SK-N-SH (cell line): ENCODE data around the gene CASP7. TPM values are rescaled to one million over a fixed set of nuclear protein-coding genes. Genes with fewer than 3 reads are reported as not detected.

ENCODE experiments used
- CTCF ChIA-PET: fragments of 300-600, 350-600 bp; formaldehyde crosslinking; extraction: SDS; loops from one replicate; lab custom pipeline; 2021; lab: Yijun Ruan, JAX
- POLR2A ChIA-PET: fragments of 350-600 bp; sonication (Branson Sonifier 250); formaldehyde crosslinking; extraction: SDS; loops from one replicate; lab custom pipeline; 2020; ENCODE audit warnings: antibody characterized with exemption, inconsistent platforms; lab: Yijun Ruan, JAX
- DNase-seq: peaks from one replicate; pipeline ENCODE4 v3.0.0; 2012
- H2AFZ ChIP-seq: fragments of 200-600 bp; sonication (generic); 2 replicates; pipeline ENCODE4 v1.8.1; 2016; ENCODE audit warnings: antibody characterized with exemption, mild to moderate bottlenecking, low read depth
- H3F3A ChIP-seq: fragments of 200-600 bp; sonication (generic); replicated peaks from 2 replicates; pipeline ENCODE3; 2016; ENCODE audit warnings: antibody characterized with exemption, mild to moderate bottlenecking; ENCODE audit not compliant: insufficient read depth
- H3K27ac ChIP-seq, 2 experiments: fragments of 200-500 bp in 1 of 2; fragments of 200-600 bp in 1 of 2; sonication (Bioruptor generic) in 1 of 2; sonication (generic), shearing (Covaris generic) in 1 of 2; 2 replicates each; pipeline versions ENCODE4 v1.5.1 to v1.6.1; 2014 to 2016; ENCODE audit warnings: low read depth in 2 of 2, inconsistent platforms in 1 of 2, low read length in 1 of 2, mild to moderate bottlenecking in 1 of 2, mixed read lengths in 1 of 2
- H3K27me3 ChIP-seq: fragments of 200-600 bp; sonication (generic), shearing (Covaris generic); 2 replicates; pipeline ENCODE4 v1.6.1; 2016; ENCODE audit warnings: mixed run types; ENCODE audit not compliant: insufficient read depth
- H3K36me3 ChIP-seq, 2 experiments: fragments of 200-500 bp in 1 of 2; fragments of 200-600 bp in 1 of 2; sonication (Bioruptor generic) in 1 of 2; sonication (generic) in 1 of 2; replicated peaks in 1 of 2; 2 replicates each; pipeline versions ENCODE3 to v1.5.1; 2014 to 2016; ENCODE audit warnings: low read length in 1 of 2, mild to moderate bottlenecking in 1 of 2; ENCODE audit not compliant: insufficient read depth in 2 of 2, control insufficient read depth in 1 of 2
- H3K4me1 ChIP-seq, 2 experiments: fragments of 200-500 bp in 1 of 2; fragments of 200-600 bp in 1 of 2; sonication (Bioruptor generic) in 1 of 2; sonication (generic), shearing (Covaris generic) in 1 of 2; 2 replicates each; pipeline versions ENCODE4 v1.5.1 to v1.6.1; 2014 to 2016; ENCODE audit warnings: low read depth in 1 of 2, low read length in 1 of 2, mixed run types in 1 of 2; ENCODE audit not compliant: insufficient read depth in 2 of 2, control insufficient read depth in 1 of 2
- H3K4me2 ChIP-seq: fragments of 200-600 bp; sonication (generic), shearing (Covaris generic); 2 replicates; pipeline ENCODE4 v1.6.1; 2017; ENCODE audit warnings: mixed run types
- H3K4me3 ChIP-seq, 2 experiments: fragments of 200-500 bp in 1 of 2; fragments of 200-600 bp in 1 of 2; sonication (Bioruptor generic) in 1 of 2; sonication (generic), shearing (Covaris generic) in 1 of 2; 2 replicates each; pipeline versions ENCODE4 v1.5.1 to v1.8.1; 2014 to 2016; ENCODE audit warnings: low read depth in 2 of 2, inconsistent platforms in 1 of 2, low read length in 1 of 2, mild to moderate bottlenecking in 1 of 2, mixed read lengths in 1 of 2, moderate library complexity in 1 of 2
- H3K79me2 ChIP-seq: fragments of 200-600 bp; sonication (generic); 2 replicates; pipeline ENCODE4 v1.8.1; 2017; ENCODE audit warnings: mild to moderate bottlenecking; ENCODE audit not compliant: insufficient read depth
- H3K9ac ChIP-seq: fragments of 200-600 bp; sonication (generic); 2 replicates; pipeline ENCODE4 v1.6.1; 2017; ENCODE audit warnings: mixed run types
- H3K9me2 ChIP-seq: fragments of 200-600 bp; sonication (generic); 2 replicates; pipeline ENCODE4 v1.6.1; 2017; ENCODE audit warnings: mixed run types
- H3K9me3 ChIP-seq: fragments of 200-600 bp; sonication (generic); 2 replicates; pipeline ENCODE4 v1.6.1; 2017; ENCODE audit warnings: mixed run types, mild to moderate bottlenecking, moderate library complexity
- H4K20me1 ChIP-seq: fragments of 200-600 bp; sonication (generic); 2 replicates; pipeline ENCODE4 v1.6.1; 2017; ENCODE audit warnings: mild to moderate bottlenecking, mixed run types; ENCODE audit not compliant: insufficient read depth
- ELF1 ChIP-seq: IDR thresholded peaks from 2 replicates; pipeline ENCODE4 v1.4.0; 2012
- EP300 ChIP-seq, 2 experiments: IDR thresholded peaks; 2 replicates each; pipeline versions ENCODE4 v1.4.0 to v1.6.1; 2012; ENCODE audit warnings: borderline replicate concordance in 1 of 2, low read depth in 1 of 2, low read length in 1 of 2
- EZH2phosphoT487 ChIP-seq: fragments of 200-600 bp; sonication (generic); IDR thresholded peaks from 2 replicates; pipeline ENCODE4 v1.6.1; 2017; ENCODE audit warnings: low read depth, mixed run types, mild to moderate bottlenecking, antibody characterized with exemption, moderate library complexity, borderline replicate concordance
- FOSL2 ChIP-seq: IDR thresholded peaks from 2 replicates; pipeline ENCODE4 v1.4.0; 2012; ENCODE audit warnings: low read depth, mild to moderate bottlenecking, moderate library complexity, borderline replicate concordance
- FOXJ3 ChIP-seq: sonication (generic); formaldehyde crosslinking; IDR thresholded peaks from 2 replicates; pipeline ENCODE4 v1.5.1; 2020; ENCODE audit warnings: mild to moderate bottlenecking, missing genetic modification reagents
- FOXM1 ChIP-seq: IDR thresholded peaks from 2 replicates; pipeline ENCODE4 v1.4.0; 2012; ENCODE audit warnings: low read depth, mild to moderate bottlenecking
- GABPA ChIP-seq: IDR thresholded peaks from 2 replicates; pipeline ENCODE4 v1.4.0; 2012; ENCODE audit warnings: low read depth, mild to moderate bottlenecking
- GATA2 ChIP-seq: sonication (generic); formaldehyde crosslinking; IDR thresholded peaks from 2 replicates; pipeline ENCODE4 v1.5.0; 2020; ENCODE audit warnings: mild to moderate bottlenecking, missing genetic modification reagents
- JUND ChIP-seq: IDR thresholded peaks from 2 replicates; pipeline ENCODE4 v1.4.0; 2012
- NRF1 ChIP-seq: IDR thresholded peaks from 2 replicates; pipeline ENCODE4 v1.6.1; 2012; ENCODE audit warnings: low read depth, mild to moderate bottlenecking, low read length
- POLR2AphosphoS5 ChIP-seq: IDR thresholded peaks from 2 replicates; pipeline ENCODE4 v1.6.1; 2012; ENCODE audit warnings: low read depth, low read length
- RFX5 ChIP-seq: IDR thresholded peaks from 2 replicates; pipeline ENCODE4 v1.6.1; 2012; ENCODE audit warnings: mild to moderate bottlenecking, improper control_type of control experiment, low read length
- RXRA ChIP-seq: IDR thresholded peaks from 2 replicates; pipeline ENCODE4 v1.4.0; 2012; ENCODE audit warnings: low read depth, mild to moderate bottlenecking, borderline replicate concordance
- SMC3 ChIP-seq: IDR thresholded peaks from 2 replicates; pipeline ENCODE4 v1.6.1; 2012; ENCODE audit warnings: low read depth, low read length, improper control_type of control experiment
- TCF12 ChIP-seq: IDR thresholded peaks from 2 replicates; pipeline ENCODE4 v1.4.0; 2012
- YY1 ChIP-seq: IDR thresholded peaks from 2 replicates; pipeline ENCODE4 v1.4.0; 2012; ENCODE audit warnings: low read depth, mild to moderate bottlenecking
- WGBS: methylation state at CpG from one replicate; pipeline ENCODE4 v1.1.6; 2017; ENCODE audit warnings: low lambda C conversion rate; 5-methylcytosine and 5-hydroxymethylcytosine counted together
- polyA plus RNA-seq, 3 experiments: library from polyadenylated mRNA; depleted of rRNA; stranded (reverse); fragments of >200 nt; gene quantifications; 2 replicates each; pipeline ENCODE4 v1.2.3, GENCODE V29; 2012
- TF ChIP-seq, protein P1 (sequence below): IDR thresholded peaks from 2 replicates; pipeline ENCODE4 v1.4.0; 2012; ENCODE audit warnings: low read depth, borderline replicate concordance
- TF ChIP-seq, protein P2 (sequence below): fragments of 150-350 bp; IDR thresholded peaks from 2 replicates; pipeline ENCODE4 v1.6.1; 2017; ENCODE audit warnings: antibody characterized with exemption, low read length, low read depth, borderline replicate concordance
- TF ChIP-seq, protein P3 (sequence below): IDR thresholded peaks from 2 replicates; pipeline ENCODE4 v1.6.1; 2012; ENCODE audit warnings: mild to moderate bottlenecking, low read depth, low read length, moderate library complexity
- TF ChIP-seq, protein P4 (sequence below): IDR thresholded peaks from 2 replicates; pipeline ENCODE4 v1.4.0; 2012; ENCODE audit warnings: low read depth

CASP7 gene
- polyA plus RNA-seq, 1 of the 3 experiments (the other 2 are of a cell fraction) = 15.1 TPM

DNA sequence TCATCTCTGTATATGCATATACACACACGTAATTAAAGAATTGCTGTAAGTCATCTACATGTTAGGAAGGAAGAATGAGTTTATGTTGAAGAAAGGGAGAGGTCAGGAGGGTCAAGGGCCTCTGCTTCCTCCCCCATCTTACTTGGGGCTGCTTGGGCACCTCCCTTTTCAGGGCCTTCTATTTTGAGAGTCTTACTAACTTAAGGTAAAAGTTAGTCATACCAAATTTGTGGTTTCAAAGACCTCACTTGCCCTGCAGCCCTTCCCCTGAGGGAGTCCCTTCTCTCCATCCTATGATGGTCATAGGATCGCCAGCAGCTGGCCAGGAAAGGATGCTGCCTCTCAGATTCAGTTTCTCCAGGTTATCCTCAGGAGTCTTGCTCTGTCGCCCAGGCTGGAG, 74.4 kb downstream of the CASP7 start:
- no peak overlapping the region for H2AFZ ChIP-seq
- no peak overlapping the region for H3K9ac ChIP-seq
- POLR2A ChIA-PET = no interaction called here
- H3F3A ChIP-seq = no peaks in the 10 kb centered on the region
- no peaks in the 10 kb centered on the region for H3K36me3 ChIP-seq
- H3K27ac ChIP-seq = no peak overlapping the region
- H3K27me3 ChIP-seq = no peaks in the 10 kb centered on the region
- CTCF ChIA-PET = interaction anchor here (1.0 kb wide), 1 partner anchor 14 kb away, joined by 3 read pairs; no protein-coding TSS in a partner anchor
- no peaks in the 10 kb centered on the region for H4K20me1 ChIP-seq
- no peaks in the 10 kb centered on the region for H3K9me2 ChIP-seq
- DNase-seq = no peak
- TF ChIP-seq YY1 = no peak
- TF ChIP-seq, protein P1, sequence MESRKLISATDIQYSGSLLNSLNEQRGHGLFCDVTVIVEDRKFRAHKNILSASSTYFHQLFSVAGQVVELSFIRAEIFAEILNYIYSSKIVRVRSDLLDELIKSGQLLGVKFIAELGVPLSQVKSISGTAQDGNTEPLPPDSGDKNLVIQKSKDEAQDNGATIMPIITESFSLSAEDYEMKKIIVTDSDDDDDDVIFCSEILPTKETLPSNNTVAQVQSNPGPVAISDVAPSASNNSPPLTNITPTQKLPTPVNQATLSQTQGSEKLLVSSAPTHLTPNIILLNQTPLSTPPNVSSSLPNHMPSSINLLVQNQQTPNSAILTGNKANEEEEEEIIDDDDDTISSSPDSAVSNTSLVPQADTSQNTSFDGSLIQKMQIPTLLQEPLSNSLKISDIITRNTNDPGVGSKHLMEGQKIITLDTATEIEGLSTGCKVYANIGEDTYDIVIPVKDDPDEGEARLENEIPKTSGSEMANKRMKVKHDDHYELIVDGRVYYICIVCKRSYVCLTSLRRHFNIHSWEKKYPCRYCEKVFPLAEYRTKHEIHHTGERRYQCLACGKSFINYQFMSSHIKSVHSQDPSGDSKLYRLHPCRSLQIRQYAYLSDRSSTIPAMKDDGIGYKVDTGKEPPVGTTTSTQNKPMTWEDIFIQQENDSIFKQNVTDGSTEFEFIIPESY = no peak
- no peak for TF ChIP-seq RFX5
- TF ChIP-seq GABPA = no peak
- TF ChIP-seq NRF1 = no peak
- no peak for TF ChIP-seq POLR2AphosphoS5
- TF ChIP-seq EZH2phosphoT487 = no peak
- no peak for TF ChIP-seq FOXJ3 (CRISPR knock-in tag)
- TF ChIP-seq, protein P2, sequence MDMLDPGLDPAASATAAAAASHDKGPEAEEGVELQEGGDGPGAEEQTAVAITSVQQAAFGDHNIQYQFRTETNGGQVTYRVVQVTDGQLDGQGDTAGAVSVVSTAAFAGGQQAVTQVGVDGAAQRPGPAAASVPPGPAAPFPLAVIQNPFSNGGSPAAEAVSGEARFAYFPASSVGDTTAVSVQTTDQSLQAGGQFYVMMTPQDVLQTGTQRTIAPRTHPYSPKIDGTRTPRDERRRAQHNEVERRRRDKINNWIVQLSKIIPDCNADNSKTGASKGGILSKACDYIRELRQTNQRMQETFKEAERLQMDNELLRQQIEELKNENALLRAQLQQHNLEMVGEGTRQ = no peak
- no peak for TF ChIP-seq SMC3
- no peak for TF ChIP-seq RXRA
- TF ChIP-seq, protein P3, sequence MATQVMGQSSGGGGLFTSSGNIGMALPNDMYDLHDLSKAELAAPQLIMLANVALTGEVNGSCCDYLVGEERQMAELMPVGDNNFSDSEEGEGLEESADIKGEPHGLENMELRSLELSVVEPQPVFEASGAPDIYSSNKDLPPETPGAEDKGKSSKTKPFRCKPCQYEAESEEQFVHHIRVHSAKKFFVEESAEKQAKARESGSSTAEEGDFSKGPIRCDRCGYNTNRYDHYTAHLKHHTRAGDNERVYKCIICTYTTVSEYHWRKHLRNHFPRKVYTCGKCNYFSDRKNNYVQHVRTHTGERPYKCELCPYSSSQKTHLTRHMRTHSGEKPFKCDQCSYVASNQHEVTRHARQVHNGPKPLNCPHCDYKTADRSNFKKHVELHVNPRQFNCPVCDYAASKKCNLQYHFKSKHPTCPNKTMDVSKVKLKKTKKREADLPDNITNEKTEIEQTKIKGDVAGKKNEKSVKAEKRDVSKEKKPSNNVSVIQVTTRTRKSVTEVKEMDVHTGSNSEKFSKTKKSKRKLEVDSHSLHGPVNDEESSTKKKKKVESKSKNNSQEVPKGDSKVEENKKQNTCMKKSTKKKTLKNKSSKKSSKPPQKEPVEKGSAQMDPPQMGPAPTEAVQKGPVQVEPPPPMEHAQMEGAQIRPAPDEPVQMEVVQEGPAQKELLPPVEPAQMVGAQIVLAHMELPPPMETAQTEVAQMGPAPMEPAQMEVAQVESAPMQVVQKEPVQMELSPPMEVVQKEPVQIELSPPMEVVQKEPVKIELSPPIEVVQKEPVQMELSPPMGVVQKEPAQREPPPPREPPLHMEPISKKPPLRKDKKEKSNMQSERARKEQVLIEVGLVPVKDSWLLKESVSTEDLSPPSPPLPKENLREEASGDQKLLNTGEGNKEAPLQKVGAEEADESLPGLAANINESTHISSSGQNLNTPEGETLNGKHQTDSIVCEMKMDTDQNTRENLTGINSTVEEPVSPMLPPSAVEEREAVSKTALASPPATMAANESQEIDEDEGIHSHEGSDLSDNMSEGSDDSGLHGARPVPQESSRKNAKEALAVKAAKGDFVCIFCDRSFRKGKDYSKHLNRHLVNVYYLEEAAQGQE = no peak
- no peak for TF ChIP-seq JUND
- no peak for TF ChIP-seq ELF1
- TF ChIP-seq TCF12 = no peak
- TF ChIP-seq GATA2 (CRISPR knock-in tag) = no peak
- no peak for TF ChIP-seq FOSL2
- TF ChIP-seq EP300 (IDR thresholded peaks at IDR 0.05; ENCODE audit: borderline replicate concordance in 1 of 2, low read depth in 1 of 2, low read length in 1 of 2) = no peak
- TF ChIP-seq, protein P4, sequence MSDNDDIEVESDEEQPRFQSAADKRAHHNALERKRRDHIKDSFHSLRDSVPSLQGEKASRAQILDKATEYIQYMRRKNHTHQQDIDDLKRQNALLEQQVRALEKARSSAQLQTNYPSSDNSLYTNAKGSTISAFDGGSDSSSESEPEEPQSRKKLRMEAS = no peak
- no peak for TF ChIP-seq FOXM1
- WGBS = 83% methylated on average over 2 of the region's 3 CpGs
- no peak overlapping the region for H3K4me2 ChIP-seq
- H3K79me2 ChIP-seq = no peaks in the 10 kb centered on the region
- H3K4me3 ChIP-seq = no peak overlapping the region
- H3K4me1 ChIP-seq = peaks cover 0 to 6% of the 10 kb centered on the region in 2 experiments; a peak in 1 of 4 replicates
- no peaks in the 10 kb centered on the region for H3K9me3 ChIP-seq
